Measurements from ENCODE around the gene HPS5. TPM values are rescaled to one million over a fixed set of nuclear protein-coding genes. Genes with fewer than 3 reads are reported as not detected.

HPS5 gene
- total RNA-seq, 1 experiment from 2014 or later, result 15.4 TPM

- Histone ChIP-seq H2AK5ac (ENCODE audit: insufficient read length, low read length) (no peak overlapping the region), H3K4me2 (ENCODE audit: insufficient read depth, insufficient read length, low read length) (no peak overlapping the region), H4K8ac (replicated peaks; ENCODE audit: insufficient read length, low read depth, low read length) (no peak overlapping the region), H3K9ac (ENCODE audit: extremely low read depth, insufficient read length, low read length) (no peak overlapping the region), H3T11ph (ENCODE audit: low read length) (no peak overlapping the region), H2BK15ac (ENCODE audit: low read depth, low read length) (no peak overlapping the region), H3K4ac (ENCODE audit: low read depth, low read length) (no peak overlapping the region), H2BK20ac (ENCODE audit: low read depth, low read length, poor library complexity, severe bottlenecking) (no peak overlapping the region), H3K27ac (ENCODE audit: insufficient read length, low read depth, low read length) (no peak overlapping the region), H3K56ac (ENCODE audit: insufficient read length, low read depth, low read length) (no peak overlapping the region), H2BK5ac (ENCODE audit: insufficient read length, low read length) (no peak overlapping the region), H3K27me3 (ENCODE audit: insufficient read depth, low read length) (no peaks in the 10 kb centered on the region), H3K79me2 (ENCODE audit: insufficient read depth, low read length) (no peaks in the 10 kb centered on the region), H2BK120ac (ENCODE audit: low read depth, low read length, poor library complexity, severe bottlenecking) (no peak overlapping the region), H4K20me1 (ENCODE audit: control insufficient read depth, insufficient read depth, insufficient read length) (no peaks in the 10 kb centered on the region), H4K91ac (ENCODE audit: insufficient read length, low read depth, low read length) (no peak overlapping the region), H3K79me1 (ENCODE audit: insufficient read depth, low read depth, low read length, poor library complexity, severe bottlenecking) (no peaks in the 10 kb centered on the region), H4K5ac (ENCODE audit: insufficient read length, low read depth, low read length) (no peak overlapping the region), H3K14ac (ENCODE audit: insufficient read depth, low read length) (no peak overlapping the region), H2BK12ac (ENCODE audit: insufficient read length, low read depth, low read length) (no peak overlapping the region), H3K4me1 (ENCODE audit: insufficient read depth, low read length) (no peaks in the 10 kb centered on the region), H3K23ac (ENCODE audit: insufficient read length, low read depth, low read length) (no peak overlapping the region), H3K9me3 (ENCODE audit: control insufficient read depth, low read depth, low read length) (no peaks in the 10 kb centered on the region), H3K23me2 (ENCODE audit: insufficient read length, low read depth, low read length, poor library complexity, severe bottlenecking) (no peaks in the 10 kb centered on the region), H3K18ac (ENCODE audit: insufficient read length, low read depth, low read length) (no peak overlapping the region), H2AFZ (ENCODE audit: low read length) (no peak overlapping the region)
- WGBS (ENCODE audit: extremely low coverage, insufficient read length, low lambda C conversion rate), result no CpG with 5 or more reads among the region's 2 CpGs
- Mint-ChIP-seq H3K27me3 (ENCODE audit: low read depth) (no peaks in the 10 kb centered on the region), H3K36me3 (ENCODE audit: insufficient read depth in 1 of 3, low read depth in 3 of 3) (peaks cover 9 to 71% (median 49%) of the 10 kb centered on the region in 3 experiments; a peak in 6 of 7 replicates), H3K4me1 (0 out of 4 replicates have a peak, but pooled peaks cover 0 to 2% of the 10 kb centered on the region in 2 experiments), H3K4me3 (no peak overlapping the region), H3K27ac (no peak overlapping the region), H3K9me3 (no peaks in the 10 kb centered on the region)
- DNase-seq, result no peak
- no peak for TF ChIP-seq CTCF (conservative IDR thresholded peaks at IDR 0.05)
Measured at GRCh38 chr11:18307461-18308139, 14.3 kb downstream of the HPS5 start.

All from H9 (cell line).